H9 (cell line): ENCODE measurements around the gene CRYBA2. TPM values are rescaled to one million over a fixed set of nuclear protein-coding genes. Genes with fewer than 3 reads are reported as not detected.

ENCODE experiments used
- DNase-seq: peaks from one replicate; pipeline ENCODE4 v3.0.0-alpha.2; 2017
- H2AFZ ChIP-seq: one replicate; pipeline ENCODE4 v1.6.1; 2013; ENCODE audit warnings: mild to moderate bottlenecking, low read length, control low read depth, moderate library complexity
- H2AK5ac ChIP-seq: 2 replicates; pipeline ENCODE4 v1.6.1; 2013; ENCODE audit warnings: low read length, control low read depth, mixed read lengths; ENCODE audit not compliant: insufficient read length
- H2BK120ac ChIP-seq: one replicate; pipeline ENCODE4 v1.6.1; 2013; ENCODE audit warnings: low read depth, mild to moderate bottlenecking, low read length, control low read depth, inconsistent platforms; ENCODE audit not compliant: poor library complexity, severe bottlenecking
- H2BK12ac ChIP-seq: 2 replicates; pipeline ENCODE4 v1.6.1; 2013; ENCODE audit warnings: low read length, control low read depth, mixed read lengths, low read depth; ENCODE audit not compliant: insufficient read length
- H2BK15ac ChIP-seq: 2 replicates; pipeline ENCODE4 v1.6.1; 2013; ENCODE audit warnings: low read depth, low read length, control low read depth
- H2BK20ac ChIP-seq: one replicate; pipeline ENCODE4 v1.6.1; 2013; ENCODE audit warnings: low read depth, mild to moderate bottlenecking, low read length, control low read depth, inconsistent platforms; ENCODE audit not compliant: poor library complexity, severe bottlenecking
- H2BK5ac ChIP-seq: 2 replicates; pipeline ENCODE4 v1.6.1; 2013; ENCODE audit warnings: low read length, control low read depth, mixed read lengths; ENCODE audit not compliant: insufficient read length
- H3K14ac ChIP-seq: 2 replicates; pipeline ENCODE4 v1.6.1; 2013; ENCODE audit warnings: low read length, control low read depth; ENCODE audit not compliant: insufficient read depth
- H3K18ac ChIP-seq: 2 replicates; pipeline ENCODE4 v1.6.1; 2013; ENCODE audit warnings: low read depth, mild to moderate bottlenecking, mixed read lengths, low read length, control low read depth; ENCODE audit not compliant: insufficient read length
- H3K23ac ChIP-seq: 2 replicates; pipeline ENCODE4 v1.6.1; 2013; ENCODE audit warnings: low read length, control low read depth, mixed read lengths, low read depth; ENCODE audit not compliant: insufficient read length
- H3K23me2 ChIP-seq: 2 replicates; pipeline ENCODE4 v1.6.1; 2013; ENCODE audit warnings: low read depth, mild to moderate bottlenecking, mixed read lengths, low read length, control low read depth; ENCODE audit not compliant: insufficient read length, poor library complexity, severe bottlenecking
- H3K27ac ChIP-seq: 2 replicates; pipeline ENCODE4 v1.5.1; 2013; ENCODE audit warnings: low read length, control low read depth, mixed read lengths, low read depth; ENCODE audit not compliant: insufficient read length
- H3K27me3 ChIP-seq: 2 replicates; pipeline ENCODE4 v1.6.1; 2013; ENCODE audit warnings: low read length, control low read depth, inconsistent platforms; ENCODE audit not compliant: insufficient read depth
- H3K4ac ChIP-seq: 2 replicates; pipeline ENCODE4 v1.6.1; 2013; ENCODE audit warnings: low read depth, mild to moderate bottlenecking, control low read depth, inconsistent platforms, low read length, moderate library complexity
- H3K4me1 ChIP-seq: 2 replicates; pipeline ENCODE4 v1.6.1; 2013; ENCODE audit warnings: low read length, control low read depth, inconsistent platforms; ENCODE audit not compliant: insufficient read depth
- H3K4me2 ChIP-seq: 2 replicates; pipeline ENCODE4 v1.6.1; 2013; ENCODE audit warnings: low read length, control low read depth, mixed read lengths; ENCODE audit not compliant: insufficient read length, insufficient read depth
- H3K56ac ChIP-seq: 2 replicates; pipeline ENCODE4 v1.6.1; 2013; ENCODE audit warnings: low read depth, mild to moderate bottlenecking, mixed read lengths, low read length, control low read depth; ENCODE audit not compliant: insufficient read length
- H3K79me1 ChIP-seq: 2 replicates; pipeline ENCODE4 v1.6.1; 2013; ENCODE audit warnings: low read depth, mild to moderate bottlenecking, moderate library complexity, low read length, control low read depth, inconsistent platforms; ENCODE audit not compliant: insufficient read depth, poor library complexity, severe bottlenecking
- H3K79me2 ChIP-seq: 2 replicates; pipeline ENCODE4 v1.6.1; 2013; ENCODE audit warnings: low read length, control low read depth, inconsistent platforms; ENCODE audit not compliant: insufficient read depth
- H3K9ac ChIP-seq: 2 replicates; pipeline ENCODE4 v1.6.1; 2013; ENCODE audit warnings: low read length, control low read depth, mixed read lengths; ENCODE audit not compliant: insufficient read length; ENCODE audit errors: extremely low read depth
- H3K9me3 ChIP-seq: one replicate; pipeline ENCODE4 v1.6.1; 2013; ENCODE audit warnings: low read depth, low read length, inconsistent platforms; ENCODE audit not compliant: control insufficient read depth
- H3T11ph ChIP-seq: one replicate; pipeline ENCODE4 v1.6.1; 2013; ENCODE audit warnings: mild to moderate bottlenecking, low read length, control low read depth, inconsistent platforms
- H4K20me1 ChIP-seq: one replicate; pipeline ENCODE4 v1.6.1; 2013; ENCODE audit not compliant: control insufficient read depth, insufficient read length, insufficient read depth
- H4K5ac ChIP-seq: 2 replicates; pipeline ENCODE4 v1.6.1; 2013; ENCODE audit warnings: low read depth, mild to moderate bottlenecking, mixed read lengths, low read length, control low read depth; ENCODE audit not compliant: insufficient read length
- H4K8ac ChIP-seq: replicated peaks from 2 replicates; pipeline ENCODE4 v1.6.1; 2013; ENCODE audit warnings: low read length, control low read depth, mixed read lengths, low read depth; ENCODE audit not compliant: insufficient read length
- H4K91ac ChIP-seq: 2 replicates; pipeline ENCODE4 v1.6.1; 2013; ENCODE audit warnings: low read depth, mild to moderate bottlenecking, moderate library complexity, mixed read lengths, low read length, control low read depth; ENCODE audit not compliant: insufficient read length
- H3K27ac Mint-ChIP-seq, 3 experiments: 2 replicates in 2 of 3; 3 replicates in 1 of 3; pipeline ENCODE4 v1.8.0; 2020 to 2021; ENCODE audit warnings: mixed read lengths in 3 of 3, mild to moderate bottlenecking in 1 of 3, moderate library complexity in 1 of 3
- H3K27me3 Mint-ChIP-seq: 2 replicates; pipeline ENCODE4 v1.8.0; 2021; ENCODE audit warnings: low read depth, mild to moderate bottlenecking, moderate library complexity, mixed read lengths
- H3K36me3 Mint-ChIP-seq, 3 experiments: 2 replicates in 2 of 3; 3 replicates in 1 of 3; pipeline ENCODE4 v1.8.0; 2020 to 2021; ENCODE audit warnings: low read depth in 3 of 3, mixed read lengths in 3 of 3; ENCODE audit not compliant: insufficient read depth in 1 of 3
- H3K4me1 Mint-ChIP-seq, 2 experiments: 2 replicates each; pipeline ENCODE4 v1.8.0; 2020; ENCODE audit warnings: mixed read lengths in 2 of 2
- H3K4me3 Mint-ChIP-seq, 2 experiments: 2 replicates in 1 of 2; 3 replicates in 1 of 2; pipeline ENCODE4 v1.8.0; 2020 to 2021; ENCODE audit warnings: mild to moderate bottlenecking in 2 of 2, mixed read lengths in 2 of 2, moderate library complexity in 1 of 2
- H3K9me3 Mint-ChIP-seq, 2 experiments: 2 replicates in 1 of 2; 3 replicates in 1 of 2; pipeline ENCODE4 v1.8.0; 2020; ENCODE audit warnings: mild to moderate bottlenecking in 2 of 2, mixed read lengths in 2 of 2, moderate library complexity in 1 of 2
- CTCF ChIP-seq: fragments of 200-600 bp; sonication (generic); conservative IDR thresholded peaks from 3 replicates; pipeline ENCODE4 v1.8.0; 2021; ENCODE audit warnings: antibody characterized with exemption, mild to moderate bottlenecking
- WGBS: extraction: QIAGEN DNeasy Blood & Tissue Kit; methylation state at CpG from one replicate; pipeline ENCODE4 v1.1.7; 2013; ENCODE audit warnings: missing lambda C conversion rate, low lambda C conversion rate, mixed read lengths; ENCODE audit not compliant: insufficient read length; ENCODE audit errors: extremely low coverage; 5-methylcytosine and 5-hydroxymethylcytosine counted together
- total RNA-seq: library from RNA; stranded (reverse); gene quantifications from 2 replicates; pipeline ENCODE4 v1.2.1, GENCODE V29; 2021

The CRYBA2 gene
- total RNA-seq, 1 experiment from 2014 or later: not detected

DNA sequence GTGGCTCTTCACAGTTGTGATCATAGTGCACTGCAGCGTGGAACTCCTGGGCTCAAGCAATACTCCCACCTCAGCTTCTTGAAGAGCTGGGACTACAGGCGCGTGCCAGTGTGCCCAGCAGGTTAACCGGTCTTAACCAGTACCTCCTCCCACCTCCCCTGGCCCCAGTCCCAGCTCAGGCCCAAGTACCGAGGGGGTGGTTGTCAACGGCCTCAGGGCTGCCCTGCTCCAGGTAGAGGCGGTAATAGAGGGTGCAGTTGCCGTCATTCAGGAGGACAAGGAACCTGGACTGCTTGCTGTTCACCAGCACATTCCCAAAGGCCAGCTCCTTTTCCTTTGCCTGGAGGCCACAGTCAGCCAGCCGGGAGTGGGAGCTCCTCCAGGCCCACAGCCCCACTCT is 28.4 kb upstream of the CRYBA2 start:
- no peak for DNase-seq
- H3T11ph ChIP-seq: no peak overlapping the region
- no peak overlapping the region for H2BK12ac ChIP-seq
- H2BK5ac ChIP-seq: no peak overlapping the region
- no peak overlapping the region for H3K4ac ChIP-seq
- Mint-ChIP-seq H3K9me3 (no peaks in the 10 kb centered on the region), H3K36me3 (no peaks in the 10 kb centered on the region), H3K27me3 (peaks cover 20% of the 10 kb centered on the region), H3K27ac (no peak overlapping the region), H3K4me3 (no peak overlapping the region), H3K4me1 (peaks cover 6 to 7% of the 10 kb centered on the region in 2 experiments)
- no peak overlapping the region for H2BK120ac ChIP-seq
- no peaks in the 10 kb centered on the region for H3K79me2 ChIP-seq
- no peak overlapping the region for H2BK20ac ChIP-seq
- no peak overlapping the region for H2AFZ ChIP-seq
- H2AK5ac ChIP-seq: no peak overlapping the region
- no peak overlapping the region for H2BK15ac ChIP-seq
- no peak overlapping the region for H3K18ac ChIP-seq
- no peaks in the 10 kb centered on the region for H3K9me3 ChIP-seq
- no CpG with 5 or more reads among the region's 9 CpGs for WGBS
- H3K4me1 ChIP-seq: no peaks in the 10 kb centered on the region
- H4K5ac ChIP-seq: no peak overlapping the region
- H3K9ac ChIP-seq: no peak overlapping the region
- no peaks in the 10 kb centered on the region for H3K23me2 ChIP-seq
- H3K79me1 ChIP-seq: no peaks in the 10 kb centered on the region
- H3K23ac ChIP-seq: no peak overlapping the region
- no peaks in the 10 kb centered on the region for H4K20me1 ChIP-seq
- TF ChIP-seq CTCF: no peak
- H4K8ac ChIP-seq: no peak overlapping the region
- H3K27me3 ChIP-seq: no peaks in the 10 kb centered on the region; the same call in 1 of the 2 replicates
- no peak overlapping the region for H4K91ac ChIP-seq
- no peak overlapping the region for H3K14ac ChIP-seq
- no peak overlapping the region for H3K4me2 ChIP-seq
- no peak overlapping the region for H3K27ac ChIP-seq
- no peak overlapping the region for H3K56ac ChIP-seq
